ENCODE data around the gene TMEM63A.

The TMEM63A gene

GRCh38 chr1:225877580-225877979 is 4.6 kb downstream of the TMEM63A start:
- H3K4me1 ChIP-seq (ENCODE audit: low read depth, poor library complexity, severe bottlenecking): peaks cover 55% of the 10 kb centered on the region
- no peak overlapping the region for H3K4me2 ChIP-seq
- H3K79me2 ChIP-seq (ENCODE audit: insufficient read depth, low read depth): peaks cover 30% of the 10 kb centered on the region; the same call in 1 of the 2 replicates
- no peak overlapping the region for H3K27ac ChIP-seq
- no peak overlapping the region for H3K4me3 ChIP-seq (IDR thresholded peaks at IDR 0.05; ENCODE audit: insufficient read depth, low read depth, low read length)
- no peaks in the 10 kb centered on the region for H3K27me3 ChIP-seq (ENCODE audit: insufficient read depth, low read depth)
- H2AFZ ChIP-seq (ENCODE audit: low read depth): no peak overlapping the region
- TF ChIP-seq CTCF (conservative IDR thresholded peaks at IDR 0.05; ENCODE audit: low read depth, low read length): peak; percentile 59
- no peak overlapping the region for H3K9ac ChIP-seq
- no peaks in the 10 kb centered on the region for H3K36me3 ChIP-seq (ENCODE audit: insufficient read depth)
- H4K20me1 ChIP-seq (ENCODE audit: insufficient read depth): no peaks in the 10 kb centered on the region

- H3K4me2 ChIP-seq: no peak overlapping the region
- no peak overlapping the region for H3K9ac ChIP-seq
- no peak overlapping the region for H2AFZ ChIP-seq (ENCODE audit: low read depth)
- peaks cover 29% of the 10 kb centered on the region; the same call in 1 of the 2 replicates for H3K79me2 ChIP-seq (ENCODE audit: insufficient read depth, low read depth)
- no peak for TF ChIP-seq CTCF (conservative IDR thresholded peaks at IDR 0.05; ENCODE audit: low read depth, low read length)
- no peaks in the 10 kb centered on the region for H3K36me3 ChIP-seq (ENCODE audit: insufficient read depth)
- no peak overlapping the region for H3K4me3 ChIP-seq (IDR thresholded peaks at IDR 0.05; ENCODE audit: insufficient read depth, low read depth, low read length)
- H3K27me3 ChIP-seq (ENCODE audit: insufficient read depth, low read depth): no peaks in the 10 kb centered on the region
- no peak overlapping the region for H3K27ac ChIP-seq
- H4K20me1 ChIP-seq (ENCODE audit: insufficient read depth): no peaks in the 10 kb centered on the region
- H3K4me1 ChIP-seq (ENCODE audit: low read depth, poor library complexity, severe bottlenecking): peaks cover 55% of the 10 kb centered on the region
Observed at GRCh38 chr1:225876900-225877510, 5.2 kb downstream of the TMEM63A start.

DNA sequence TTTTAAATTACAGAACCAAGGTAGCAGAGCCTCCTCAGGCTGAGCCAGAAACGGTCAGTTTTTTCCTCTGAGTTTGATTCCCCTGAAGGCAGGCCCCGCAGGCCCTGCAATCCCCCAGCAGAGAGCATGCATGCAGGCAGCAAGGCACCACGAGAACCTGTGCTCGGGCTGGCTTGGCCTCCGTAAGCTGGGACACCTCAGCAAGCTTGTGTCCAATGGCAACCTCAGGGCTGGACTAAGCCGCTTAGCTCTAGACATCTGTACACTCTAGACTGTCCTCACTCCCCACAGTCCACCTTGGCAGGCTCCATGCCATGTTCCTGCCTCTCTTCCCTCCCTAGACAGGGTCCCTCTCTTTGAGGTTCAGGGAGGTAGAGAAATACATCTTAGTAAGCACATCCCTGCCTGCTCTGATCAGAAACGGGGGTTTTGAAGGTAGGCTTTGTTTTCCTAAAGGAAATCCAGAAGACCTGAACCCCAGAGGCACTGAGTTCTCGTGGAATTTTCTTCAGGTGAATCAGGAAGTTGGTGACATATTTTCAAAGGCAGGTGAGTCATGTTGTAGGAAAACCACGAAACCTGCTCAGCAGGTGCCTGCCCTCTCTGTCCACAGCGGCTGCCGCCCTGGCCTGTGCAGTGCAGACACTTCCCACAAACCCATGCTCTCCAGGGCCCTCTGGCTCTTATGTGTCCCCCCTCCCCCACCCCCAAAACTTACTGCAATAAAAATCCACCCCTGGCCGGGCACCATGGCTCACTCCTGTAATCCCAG is 7.0 kb downstream of the TMEM63A start:
- Histone ChIP-seq H3K4me2 (no peak overlapping the region), H3K27ac (no peak overlapping the region), H3K4me1 (ENCODE audit: low read depth, poor library complexity, severe bottlenecking) (peaks cover 41% of the 10 kb centered on the region), H3K9ac (no peak overlapping the region), H2AFZ (ENCODE audit: low read depth) (no peak overlapping the region), H3K4me3 (IDR thresholded peaks at IDR 0.05; ENCODE audit: insufficient read depth, low read depth, low read length) (no peak overlapping the region), H3K79me2 (ENCODE audit: insufficient read depth, low read depth) (peaks cover 19% of the 10 kb centered on the region; the same call in 1 of the 2 replicates), H3K27me3 (ENCODE audit: insufficient read depth, low read depth) (no peaks in the 10 kb centered on the region), H3K36me3 (ENCODE audit: insufficient read depth) (peaks cover 5% of the 10 kb centered on the region; the same call in 1 of the 2 replicates), H4K20me1 (ENCODE audit: insufficient read depth) (no peaks in the 10 kb centered on the region)
- TF ChIP-seq CTCF (conservative IDR thresholded peaks at IDR 0.05; ENCODE audit: low read depth, low read length): no peak

DNA sequence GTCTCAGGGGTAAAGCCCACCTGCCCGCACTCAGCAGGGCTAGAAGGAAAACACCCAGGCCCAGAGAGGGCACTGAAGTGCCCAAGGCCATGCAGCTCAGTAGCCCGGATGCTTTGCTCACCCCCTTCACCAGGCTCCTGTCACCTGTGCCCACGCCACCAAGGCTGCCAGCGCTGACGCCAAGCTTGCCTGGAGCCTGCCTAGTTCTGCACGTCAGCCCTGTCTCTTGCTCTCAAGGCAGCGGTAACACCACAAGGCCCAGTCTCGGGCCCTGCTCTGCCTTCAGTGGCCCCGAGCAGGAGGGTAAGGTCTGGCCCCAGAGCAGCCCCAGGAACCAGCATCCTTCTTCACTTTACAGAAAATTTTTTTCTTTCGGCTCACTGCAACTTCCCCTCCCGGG is 7.7 kb downstream of the TMEM63A start:
- Histone ChIP-seq H2AFZ (ENCODE audit: low read depth) (no peak overlapping the region), H3K36me3 (ENCODE audit: insufficient read depth) (peaks cover 7% of the 10 kb centered on the region; the same call in 1 of the 2 replicates), H3K9ac (no peak overlapping the region), H3K4me3 (IDR thresholded peaks at IDR 0.05; ENCODE audit: insufficient read depth, low read depth, low read length) (no peak overlapping the region), H3K27ac (no peak overlapping the region), H4K20me1 (ENCODE audit: insufficient read depth) (no peaks in the 10 kb centered on the region), H3K4me2 (no peak overlapping the region), H3K27me3 (ENCODE audit: insufficient read depth, low read depth) (no peaks in the 10 kb centered on the region), H3K79me2 (ENCODE audit: insufficient read depth, low read depth) (peaks cover 16% of the 10 kb centered on the region; the same call in 1 of the 2 replicates), H3K4me1 (ENCODE audit: low read depth, poor library complexity, severe bottlenecking) (peaks cover 33% of the 10 kb centered on the region)
- TF ChIP-seq CTCF (conservative IDR thresholded peaks at IDR 0.05; ENCODE audit: low read depth, low read length): no peak
